ENCODE measurements around the gene MMP27.

MMP27 gene

GRCh38 chr11:102703826-102704493, 1.6 kb downstream of the MMP27 start:
- DNase-seq (ENCODE audit: low read depth in 2 of 2), result no peak

DNA sequence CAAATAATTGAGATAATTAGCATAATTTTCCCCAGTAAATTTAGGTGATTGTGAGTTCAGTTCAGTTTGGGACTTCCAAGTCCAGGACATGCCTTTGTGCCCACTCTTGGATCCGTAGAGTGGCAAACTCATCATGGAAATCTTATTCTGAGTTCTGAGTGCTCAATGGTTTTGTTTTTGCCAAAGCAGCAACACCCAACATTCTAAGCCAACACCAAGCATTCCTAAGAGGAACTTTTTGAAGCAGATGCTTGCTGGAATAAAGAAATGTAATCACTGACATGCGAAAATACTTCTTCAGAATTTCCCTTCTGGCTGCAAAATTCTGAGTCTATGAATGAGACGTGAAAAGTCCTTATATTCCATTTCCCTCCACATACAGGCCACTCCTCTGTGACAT, 10.4 kb downstream of the MMP27 start:
- no peak for DNase-seq (ENCODE audit: low read depth in 2 of 2)

- no peak for DNase-seq (ENCODE audit: low read depth in 2 of 2)
These were observed 19.8 kb downstream of the MMP27 start for GRCh38 chr11:102685754-102686153.

- DNase-seq (ENCODE audit: low read depth in 2 of 2), result no peak
These were observed 20.2 kb downstream of the MMP27 start for GRCh38 chr11:102685338-102685737.

DNA sequence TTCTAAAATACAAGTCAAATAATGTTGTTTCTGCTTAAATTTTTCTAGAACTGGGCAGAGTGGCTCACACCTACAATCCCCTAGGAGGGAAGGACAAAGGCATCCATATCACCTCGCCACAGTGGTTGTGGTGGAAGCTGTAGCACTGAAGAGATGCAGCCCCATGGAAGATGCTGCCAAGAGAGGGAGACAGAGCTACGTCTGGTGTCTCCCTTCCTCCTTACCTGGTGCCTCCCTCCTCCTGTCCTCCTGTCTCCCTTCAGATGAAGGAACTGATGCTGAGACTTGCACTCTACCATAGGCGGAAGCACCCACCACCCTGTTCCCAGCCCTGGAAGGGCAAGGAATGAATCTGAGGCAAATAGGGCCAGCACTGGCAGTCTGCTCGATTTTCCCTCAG, 22.3 kb downstream of the MMP27 start:
- DNase-seq (ENCODE audit: low read depth in 2 of 2), result no peak

GRCh38 chr11:102680945-102681344, 24.6 kb downstream of the MMP27 start:
- DNase-seq (ENCODE audit: low read depth in 2 of 2), result no peak

GRCh38 chr11:102678022-102678421, 27.5 kb downstream of the MMP27 start:
- DNase-seq (ENCODE audit: low read depth in 2 of 2), result no peak

- no peak for DNase-seq (ENCODE audit: low read depth in 2 of 2)
These were observed 29.5 kb downstream of the MMP27 start for GRCh38 chr11:102676084-102676483.

DNA sequence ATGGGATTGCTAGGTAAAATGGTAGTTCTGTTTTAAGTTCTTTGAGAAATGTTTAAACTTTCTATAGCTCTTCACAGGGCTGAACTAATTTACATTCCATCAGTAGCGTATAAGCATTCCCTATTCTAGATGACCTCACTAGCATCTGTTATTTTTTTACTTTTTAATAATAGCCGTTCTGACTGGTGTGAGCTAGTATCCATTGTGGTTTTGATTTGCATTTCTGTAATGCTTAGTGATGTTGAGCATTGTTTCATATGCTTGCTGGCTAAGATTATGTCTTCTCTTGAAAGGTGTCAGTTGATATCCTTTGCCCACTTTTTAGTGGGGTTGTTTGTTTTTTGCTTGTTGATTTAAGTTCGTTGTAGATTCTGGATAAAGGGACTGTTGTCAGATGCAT, 35.9 kb downstream of the MMP27 start:
- DNase-seq (ENCODE audit: low read depth in 2 of 2), result no peak

GRCh38 chr11:102666331-102666957, 39.1 kb downstream of the MMP27 start:
- DNase-seq (ENCODE audit: low read depth in 2 of 2), result no peak

DNA sequence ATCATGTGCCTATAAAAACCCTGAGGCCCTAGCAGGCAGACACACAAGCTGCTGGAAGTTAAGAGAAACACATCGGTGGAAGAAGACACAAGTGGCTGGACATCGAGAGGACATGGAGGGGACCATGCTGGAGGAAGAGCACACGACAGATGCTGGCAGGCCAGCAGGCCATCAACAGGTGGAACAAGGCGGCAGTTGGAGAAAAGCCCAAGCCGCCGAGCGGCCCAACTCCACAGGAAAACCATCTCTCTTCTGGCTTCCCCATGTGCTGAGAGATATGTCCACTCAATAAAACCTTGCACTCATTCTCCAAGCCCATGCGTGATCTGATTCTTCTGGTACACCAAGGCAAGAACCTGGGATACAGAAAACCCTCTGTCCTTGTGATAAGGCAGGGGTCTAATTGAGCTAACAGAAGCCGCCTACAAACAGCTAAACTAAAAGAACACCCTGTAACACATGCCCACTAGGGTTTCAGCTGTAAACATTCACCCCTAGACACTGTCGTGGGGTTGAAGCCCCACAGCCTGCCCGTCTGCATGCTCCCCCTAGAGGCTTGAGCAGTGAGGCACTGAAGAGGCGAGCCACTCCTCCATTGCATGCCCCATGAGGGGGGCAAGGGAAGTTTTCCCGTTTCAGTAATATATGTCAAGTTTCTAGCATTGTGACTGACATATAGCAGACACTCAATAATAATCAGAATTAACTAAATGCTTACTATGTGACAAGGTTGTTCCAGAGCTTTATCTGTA, 41.4 kb downstream of the MMP27 start:
- peak in 1 of 2 donors; percentile 9 for DNase-seq (ENCODE audit: low read depth in 2 of 2)

DNA sequence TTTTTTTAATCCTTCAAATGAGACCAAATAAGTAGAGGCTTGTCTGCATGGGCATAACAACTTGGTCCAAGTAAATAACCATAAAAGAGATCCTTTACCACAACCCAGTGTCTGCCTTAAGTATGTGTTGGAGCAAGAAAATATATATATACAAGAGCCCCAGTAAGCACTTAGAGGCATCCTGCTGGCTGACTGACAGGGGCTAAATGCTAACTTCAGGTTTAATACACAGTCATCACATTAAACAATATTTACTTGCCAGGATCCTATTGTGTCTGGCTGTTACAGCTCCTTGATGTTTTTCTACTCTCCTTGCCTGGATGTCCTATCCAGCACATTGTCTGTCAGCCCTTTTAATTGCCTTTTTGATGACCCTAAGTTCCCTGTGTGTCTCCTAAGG, 43.0 kb downstream of the MMP27 start:
- DNase-seq (ENCODE audit: low read depth in 2 of 2), result no peak

GRCh38 chr11:102661040-102661439, 44.5 kb downstream of the MMP27 start:
- no peak for DNase-seq (ENCODE audit: low read depth in 2 of 2)

DNA sequence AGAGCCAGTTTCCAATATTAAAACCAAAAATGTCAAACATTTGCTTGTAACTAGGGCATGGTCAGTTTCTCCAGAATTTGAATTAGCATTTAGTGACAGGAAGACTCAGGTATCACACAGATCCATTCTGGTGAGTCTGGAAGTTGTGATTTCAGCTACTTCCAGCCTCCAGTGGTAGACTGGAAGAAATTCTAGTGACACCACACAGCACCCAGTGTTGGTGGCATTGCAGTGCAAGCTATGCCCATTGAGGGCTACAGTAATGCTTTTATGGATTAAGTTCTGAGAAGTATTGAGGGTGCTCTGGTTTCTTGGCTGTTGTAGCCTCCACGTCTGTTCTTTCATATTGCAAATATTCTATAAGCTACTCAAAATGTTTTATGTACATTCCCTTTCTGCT, 49.0 kb downstream of the MMP27 start:
- no peak for DNase-seq (ENCODE audit: low read depth in 2 of 2)

GRCh38 chr11:102655547-102655946, 50.0 kb downstream of the MMP27 start:
- DNase-seq (ENCODE audit: low read depth in 2 of 2), result no peak

- DNase-seq (ENCODE audit: low read depth in 2 of 2), result no peak
These were observed 50.8 kb downstream of the MMP27 start for GRCh38 chr11:102654761-102655160.

DNA sequence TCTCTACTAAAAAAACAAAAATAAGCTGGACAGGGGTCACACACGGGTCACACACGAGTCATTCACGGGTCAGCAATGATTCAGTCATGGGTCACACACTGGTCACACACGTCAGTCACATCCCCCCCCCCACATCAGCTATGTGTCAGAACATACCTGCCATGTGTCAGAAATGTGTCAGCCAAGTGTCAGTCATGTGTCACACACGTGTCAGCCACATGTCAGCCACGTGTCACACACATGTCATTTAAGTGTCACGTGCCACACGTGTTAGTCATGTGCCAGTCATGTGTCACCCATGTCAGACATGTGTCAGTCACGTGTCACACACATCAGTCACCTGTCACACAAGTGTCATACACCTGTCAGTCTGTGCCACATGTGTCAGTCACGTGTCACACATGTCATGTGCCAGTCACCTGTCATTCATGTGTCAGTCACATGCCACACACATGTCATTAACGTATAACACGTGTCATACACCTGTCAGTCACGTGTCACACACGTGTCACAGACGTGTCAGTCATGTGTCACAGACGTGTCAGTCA, 51.8 kb downstream of the MMP27 start:
- DNase-seq (ENCODE audit: low read depth in 2 of 2), result no peak

DNA sequence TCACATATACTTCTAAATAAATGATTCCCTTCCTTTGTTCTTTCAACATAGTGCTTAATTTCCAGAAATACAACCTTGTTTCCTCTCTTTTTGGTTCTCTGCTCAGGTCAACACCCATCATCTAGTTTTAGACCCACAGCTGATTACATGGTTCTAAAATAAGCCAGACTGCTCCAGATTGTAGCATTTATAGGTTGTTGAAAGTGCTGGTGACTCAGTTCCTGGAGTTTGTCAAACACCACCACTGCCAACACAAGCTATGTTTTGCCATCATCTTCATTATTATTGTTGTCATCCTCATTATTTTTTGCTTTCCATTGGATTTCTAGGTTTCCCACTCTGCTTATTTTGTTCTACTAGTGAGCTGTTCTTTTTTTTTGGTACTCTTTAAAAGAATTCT, 58.1 kb downstream of the MMP27 start:
- no peak for DNase-seq (ENCODE audit: low read depth in 2 of 2)

GRCh38 chr11:102643941-102644340, 61.6 kb downstream of the MMP27 start:
- no peak for DNase-seq (ENCODE audit: low read depth in 2 of 2)

All from stimulated activated CD8-positive, alpha-beta memory T cell treated with anti-CD3 and anti-CD28 coated beads, Interleukin-15, amount 100 ng/mL, for 48 hours (primary cell).